ENCODE results near the gene EIF2A. TPM values are rescaled to one million over a fixed set of nuclear protein-coding genes. Genes with fewer than 3 reads are reported as not detected.

EIF2A gene
- total RNA-seq, 6 experiments from 2014 or later = 29.8 to 89.9 (median 39.4) TPM

DNA sequence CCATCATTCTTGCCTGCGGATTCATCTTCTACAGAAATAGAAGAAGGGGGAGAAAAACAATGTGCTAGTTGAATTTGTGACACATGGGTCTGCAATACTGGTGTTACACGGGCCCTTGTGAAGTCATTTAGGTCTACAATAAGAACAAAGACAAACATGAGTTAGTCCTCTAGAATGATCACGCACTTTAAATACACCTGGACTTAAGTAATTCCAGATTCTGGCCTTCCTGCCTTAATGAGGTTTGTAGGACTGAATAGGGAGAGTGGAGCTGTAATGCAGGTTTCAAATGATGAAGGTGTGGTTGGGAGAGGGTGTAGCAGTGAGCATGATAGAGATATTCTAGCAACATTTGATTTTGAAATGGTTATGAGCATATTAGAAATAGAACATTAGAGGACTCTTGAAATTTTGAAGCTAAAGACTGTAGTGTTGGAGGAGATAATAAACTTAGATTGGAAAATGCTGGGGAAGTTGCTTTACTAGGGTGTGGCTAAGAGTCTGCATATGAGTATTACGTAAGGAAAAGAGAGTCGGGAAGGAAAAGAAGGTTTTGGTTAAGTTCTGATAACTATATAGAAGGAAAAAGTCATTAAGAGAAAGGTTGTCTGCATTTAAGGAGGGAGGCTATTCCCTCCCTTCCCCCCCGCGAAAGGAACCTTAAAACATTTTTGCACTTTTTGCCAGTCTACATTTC lies 606 bp downstream of the EIF2A start:
- ATAC-seq = no peak
- peaks cover 0 to 26% (median 0%) of the 10 kb centered on the region in 4 donors for H3K4me1 ChIP-seq

DNA sequence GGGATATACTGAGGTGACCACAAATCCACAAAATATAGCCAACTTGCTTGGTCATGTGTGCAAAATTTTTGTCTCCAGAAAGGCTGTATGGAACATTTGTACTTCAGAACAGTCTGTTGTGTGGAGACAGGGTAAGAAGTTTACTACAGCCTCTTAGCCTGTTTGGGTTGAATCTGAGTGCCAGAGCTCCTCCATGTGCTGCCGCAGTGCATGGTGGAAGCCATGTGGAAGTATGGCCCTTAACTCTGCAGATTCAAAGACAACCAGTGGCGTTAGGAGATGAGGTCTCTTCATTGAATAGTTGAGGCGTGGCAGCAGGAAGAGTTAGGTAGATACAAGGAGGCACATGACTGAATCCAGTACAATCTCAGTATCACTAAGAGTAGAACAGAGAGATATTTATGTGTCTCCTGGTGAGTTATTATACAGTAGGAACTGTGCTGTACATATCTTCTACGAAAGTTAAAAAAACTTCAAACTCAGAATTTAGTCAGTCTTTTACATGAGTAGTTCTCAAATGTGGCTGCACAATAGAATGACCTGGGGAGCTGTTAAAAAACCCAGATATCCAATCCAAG lies 9.4 kb downstream of the EIF2A start:
- peaks cover 3 to 34% (median 7%) of the 10 kb centered on the region in 4 donors for H3K36me3 ChIP-seq
- WGBS (ENCODE audit: insufficient coverage, low coverage, low lambda C conversion rate, missing lambda C conversion rate) = 90% methylated on average over 4 of the region's 4 CpGs
- no peak overlapping the region for H3K4me3 ChIP-seq
- DNase-seq = no peak
- H3K9me3 ChIP-seq = no peaks in the 10 kb centered on the region
- intact Hi-C loops (cut with DNase I) = no loop called here
- no peaks in the 10 kb centered on the region for H3K4me1 ChIP-seq
- no peaks in the 10 kb centered on the region for H3K27me3 ChIP-seq
- no peak for TF ChIP-seq POLR2A (IDR thresholded peaks at IDR 0.05)
- TF ChIP-seq, protein P1, sequence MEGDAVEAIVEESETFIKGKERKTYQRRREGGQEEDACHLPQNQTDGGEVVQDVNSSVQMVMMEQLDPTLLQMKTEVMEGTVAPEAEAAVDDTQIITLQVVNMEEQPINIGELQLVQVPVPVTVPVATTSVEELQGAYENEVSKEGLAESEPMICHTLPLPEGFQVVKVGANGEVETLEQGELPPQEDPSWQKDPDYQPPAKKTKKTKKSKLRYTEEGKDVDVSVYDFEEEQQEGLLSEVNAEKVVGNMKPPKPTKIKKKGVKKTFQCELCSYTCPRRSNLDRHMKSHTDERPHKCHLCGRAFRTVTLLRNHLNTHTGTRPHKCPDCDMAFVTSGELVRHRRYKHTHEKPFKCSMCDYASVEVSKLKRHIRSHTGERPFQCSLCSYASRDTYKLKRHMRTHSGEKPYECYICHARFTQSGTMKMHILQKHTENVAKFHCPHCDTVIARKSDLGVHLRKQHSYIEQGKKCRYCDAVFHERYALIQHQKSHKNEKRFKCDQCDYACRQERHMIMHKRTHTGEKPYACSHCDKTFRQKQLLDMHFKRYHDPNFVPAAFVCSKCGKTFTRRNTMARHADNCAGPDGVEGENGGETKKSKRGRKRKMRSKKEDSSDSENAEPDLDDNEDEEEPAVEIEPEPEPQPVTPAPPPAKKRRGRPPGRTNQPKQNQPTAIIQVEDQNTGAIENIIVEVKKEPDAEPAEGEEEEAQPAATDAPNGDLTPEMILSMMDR (IDR thresholded peaks at IDR 0.05) = no peak
- ATAC-seq = no peak
- H3K27ac ChIP-seq = no peak overlapping the region

More for the DNA sequence above, 606 bp downstream of the EIF2A start:
- intact Hi-C loops (cut with DNase I) = no loop called here
- Histone ChIP-seq H3K36me3 (peaks cover 0 to 23% (median 6%) of the 10 kb centered on the region in 4 donors), H3K27ac (peak overlapping the region; percentile 82 to 99 (median 87)), H3K4me3 (peak overlapping the region; percentile 84 to 90 (median 86)), H3K27me3 (no peaks in the 10 kb centered on the region), H3K9me3 (no peaks in the 10 kb centered on the region)
- WGBS (ENCODE audit: insufficient coverage, low coverage, low lambda C conversion rate, missing lambda C conversion rate) = 20% methylated on average over 7 of the region's 7 CpGs
- no peak for TF ChIP-seq POLR2A (IDR thresholded peaks at IDR 0.05)
- TF ChIP-seq, protein P1 (IDR thresholded peaks at IDR 0.05) = no peak
- no peak for DNase-seq

DNA sequence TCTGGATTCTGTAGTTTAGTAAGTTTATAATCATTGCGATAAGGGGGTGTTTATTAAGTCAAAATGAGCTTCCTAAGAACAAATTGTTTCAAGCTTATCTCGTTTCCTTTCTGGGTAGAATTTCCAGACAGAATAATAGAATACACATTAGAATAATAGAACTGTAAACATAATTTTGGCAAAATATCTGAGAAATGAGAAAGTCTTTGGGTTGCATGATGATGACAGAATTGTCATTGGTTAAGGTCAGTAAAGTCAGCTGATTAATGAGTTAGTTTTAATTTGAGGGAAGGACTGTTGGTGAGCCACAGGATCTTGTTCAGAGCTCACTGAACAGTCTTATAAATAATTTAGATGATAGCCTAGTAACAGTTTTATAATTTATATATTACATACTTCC lies 10.2 kb downstream of the EIF2A start:
- TF ChIP-seq, protein P1 (IDR thresholded peaks at IDR 0.05) = no peak
- no peak for TF ChIP-seq POLR2A (IDR thresholded peaks at IDR 0.05)
- intact Hi-C loops (cut with DNase I) = no loop called here
- peak in 1 of 4 donors; percentile 52 for ATAC-seq
- DNase-seq = no peak
- WGBS (ENCODE audit: insufficient coverage, low coverage, low lambda C conversion rate, missing lambda C conversion rate) = 64% methylated on average over 2 of the region's 2 CpGs
- H3K27ac ChIP-seq = no peak overlapping the region
- peaks cover 3 to 34% (median 7%) of the 10 kb centered on the region in 4 donors for H3K36me3 ChIP-seq
- no peaks in the 10 kb centered on the region for H3K4me1 ChIP-seq
- no peak overlapping the region for H3K4me3 ChIP-seq
- H3K9me3 ChIP-seq = no peaks in the 10 kb centered on the region
- no peaks in the 10 kb centered on the region for H3K27me3 ChIP-seq

DNA sequence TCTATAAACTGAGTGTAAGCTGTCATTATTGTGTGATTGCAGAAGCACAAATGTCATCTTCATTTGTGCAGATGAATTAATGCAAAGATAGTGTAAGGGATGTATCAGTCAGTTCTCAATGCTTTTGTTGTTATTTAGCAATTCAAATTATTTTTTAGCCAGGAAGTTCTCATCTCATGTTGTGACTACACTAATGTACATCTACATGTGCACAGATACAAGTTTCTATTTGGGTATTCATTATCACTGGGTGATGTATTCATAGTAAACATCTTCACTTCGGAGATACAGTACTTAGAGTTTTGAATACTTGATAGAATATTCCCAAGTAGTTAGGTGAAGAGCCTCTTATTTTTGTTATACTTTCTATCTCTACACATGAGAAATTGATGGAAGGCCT lies 11.1 kb downstream of the EIF2A start:
- TF ChIP-seq, protein P1 (IDR thresholded peaks at IDR 0.05) = no peak
- TF ChIP-seq POLR2A (IDR thresholded peaks at IDR 0.05) = no peak
- WGBS (ENCODE audit: insufficient coverage, low coverage, low lambda C conversion rate, missing lambda C conversion rate) = 73% methylated on average over 1 of the region's 1 CpG
- Histone ChIP-seq H3K27ac (no peak overlapping the region), H3K9me3 (no peaks in the 10 kb centered on the region), H3K4me3 (no peak overlapping the region), H3K4me1 (no peaks in the 10 kb centered on the region), H3K27me3 (no peaks in the 10 kb centered on the region), H3K36me3 (peaks cover 0 to 34% (median 5%) of the 10 kb centered on the region in 4 donors)
- ATAC-seq (no peak), DNase-seq (no peak)
- intact Hi-C loops (cut with DNase I) = no loop called here
